GM18873 (cell line): Measurements from ENCODE around the gene PPBP.
"Not testable (repeated sequence)": the region's sequence is repeated elsewhere in the genome, so short reads cannot be mapped to it uniquely, and the experiment has no call there.

Experiments
- ATAC-seq: cut with Tn5 transposase; IDR thresholded peaks from one replicate; pipeline ENCODE4 v1.9.1; 2021; ENCODE audit warnings: mild to moderate bottlenecking, moderate library complexity, moderate number of reproducible peaks; ENCODE audit not compliant: unreplicated experiment, low FRiP score

Gene PPBP

DNA sequence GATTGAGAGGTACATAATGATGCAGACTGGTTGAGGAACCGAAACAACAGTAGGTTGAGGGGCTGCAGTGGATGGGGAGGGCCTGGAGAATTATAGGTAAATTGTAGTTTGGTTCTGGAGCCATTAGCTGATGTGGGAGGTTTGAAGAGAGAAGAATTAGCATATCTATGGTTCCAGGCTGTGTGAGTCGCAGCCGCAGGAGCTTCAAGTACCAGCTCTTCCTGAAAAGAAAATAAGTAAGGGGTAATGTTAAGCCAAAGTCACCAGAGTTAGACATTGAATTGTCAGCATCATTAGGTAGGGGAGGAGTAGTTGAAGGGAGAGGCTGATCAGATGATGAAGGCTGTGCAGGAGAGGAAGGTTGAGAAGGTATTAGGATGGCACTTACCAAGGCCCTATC is 35.6 kb downstream of the PPBP start:
- no peak for ATAC-seq

GRCh38 chr4:73950376-73950920 is 37.5 kb downstream of the PPBP start:
- ATAC-seq = not testable (repeated sequence)

DNA sequence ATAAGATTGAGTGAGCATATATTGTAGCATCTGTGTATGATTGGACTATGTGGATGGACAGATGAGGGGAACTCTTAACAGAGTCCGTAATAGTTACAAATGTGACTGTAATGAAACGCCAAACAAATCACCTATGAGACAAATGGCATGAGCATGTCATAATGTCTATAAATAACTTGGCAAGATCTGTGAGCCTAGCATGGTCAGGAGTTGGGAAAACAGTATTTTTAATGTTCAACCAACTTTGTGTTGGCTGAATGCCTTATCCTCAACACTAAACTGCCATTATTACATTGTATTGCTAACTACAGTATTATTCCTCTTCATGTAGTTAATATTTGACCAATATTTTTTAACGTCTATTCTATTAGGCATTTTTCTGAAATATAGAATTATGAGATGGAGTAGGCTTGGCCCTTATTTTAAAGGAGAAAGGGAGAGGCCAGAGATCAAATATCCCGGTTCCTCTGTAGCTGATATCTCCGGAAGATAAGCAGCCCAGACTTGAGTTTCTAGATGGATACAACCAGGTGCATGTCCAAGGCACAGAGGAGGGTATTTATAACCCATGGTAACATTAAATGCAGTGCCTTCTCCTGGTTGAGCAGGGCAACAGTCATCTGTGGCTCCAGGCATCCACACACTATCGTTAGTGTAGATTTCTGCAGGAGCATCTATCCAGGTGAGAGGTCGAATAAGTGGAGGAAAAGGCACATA is 38.8 kb downstream of the PPBP start:
- ATAC-seq = no peak

DNA sequence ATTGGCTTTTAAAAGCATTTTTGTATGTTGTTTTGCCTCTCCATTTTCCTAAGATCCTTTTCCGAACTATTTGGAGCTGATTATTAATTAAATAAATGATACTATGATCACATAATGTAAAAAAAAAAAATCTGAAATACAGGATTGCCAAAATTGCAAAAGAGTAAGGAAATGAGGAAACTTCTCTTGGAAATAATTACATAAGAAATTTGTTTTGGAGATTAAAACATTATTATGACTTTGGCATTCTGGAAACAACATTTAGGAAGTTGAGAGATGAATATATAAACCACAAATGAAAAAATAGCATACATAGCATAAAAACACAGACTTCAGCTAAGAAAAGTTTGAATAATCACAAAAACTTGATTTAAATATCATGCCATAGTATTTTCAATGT is 39.7 kb downstream of the PPBP start:
- ATAC-seq = no peak

- no peak for ATAC-seq
Measured at GRCh38 chr4:73947239-73947985, 40.6 kb downstream of the PPBP start.

- ATAC-seq = no peak
Measured at GRCh38 chr4:73945674-73946449, 42.1 kb downstream of the PPBP start.

- ATAC-seq = no peak
Measured at GRCh38 chr4:73945140-73945539, 42.9 kb downstream of the PPBP start.

DNA sequence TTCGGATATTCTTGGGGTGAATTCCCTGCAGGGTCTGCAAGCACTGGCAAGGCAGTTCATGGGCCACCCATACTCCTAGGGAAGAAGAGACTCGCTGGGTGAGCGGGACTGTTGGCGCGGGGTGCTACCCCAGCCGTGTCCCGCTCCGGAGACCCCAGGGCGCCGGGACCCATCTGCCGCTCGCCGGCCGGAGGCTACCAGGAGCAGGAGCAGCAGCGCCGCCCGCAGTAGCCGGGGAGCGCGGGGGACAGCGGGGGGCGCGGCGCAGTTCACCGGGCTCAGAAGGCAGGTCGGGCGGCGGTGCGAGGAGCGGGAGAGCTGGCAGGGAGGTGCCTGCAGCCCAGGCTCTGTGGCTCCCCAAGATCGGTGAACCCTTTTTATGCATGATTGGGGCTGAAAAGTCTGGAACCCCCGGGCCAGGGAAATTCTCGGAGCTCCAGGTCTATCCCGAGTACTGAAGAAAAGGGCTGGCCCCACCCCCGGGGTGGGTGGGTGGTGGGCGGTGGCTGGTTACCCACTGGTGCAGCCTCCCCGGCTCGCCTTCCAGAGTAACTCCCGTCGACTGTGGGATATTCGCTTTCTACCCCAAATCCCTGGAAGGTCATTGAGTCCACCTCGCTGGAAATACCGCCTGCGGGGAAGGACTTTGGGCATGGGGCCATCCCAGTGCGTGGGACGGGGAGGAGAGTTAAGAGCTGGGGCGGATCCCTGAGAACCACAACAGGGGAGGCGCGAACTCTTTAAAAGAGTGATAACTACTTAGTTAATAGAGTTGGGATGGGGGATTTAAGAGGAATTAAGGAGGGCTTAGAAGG is 43.7 kb downstream of the PPBP start:
- no peak for ATAC-seq

- no peak for ATAC-seq
Measured at GRCh38 chr4:73943555-73943954, 44.4 kb downstream of the PPBP start.

DNA sequence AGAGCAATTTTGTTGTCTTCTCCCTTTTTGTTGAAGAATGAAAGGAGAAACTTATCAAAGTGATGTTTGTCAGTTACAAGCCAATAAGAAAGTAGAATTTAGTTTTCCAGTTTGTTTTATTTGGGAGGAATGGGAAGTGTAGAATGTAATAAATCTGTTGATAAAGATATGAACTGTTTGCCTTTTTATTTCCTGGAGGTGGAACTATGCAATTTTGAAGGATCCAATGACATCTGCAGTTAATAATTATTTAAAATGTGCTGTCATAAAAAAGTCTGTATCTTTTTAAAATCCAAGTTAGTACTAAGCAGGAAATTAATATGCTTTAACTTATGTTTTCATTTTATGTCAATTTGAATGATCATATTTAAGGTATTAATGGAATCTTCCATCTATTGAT is 51.0 kb downstream of the PPBP start:
- ATAC-seq = no peak
